ENCODE data around the gene OLFM2.

DNA sequence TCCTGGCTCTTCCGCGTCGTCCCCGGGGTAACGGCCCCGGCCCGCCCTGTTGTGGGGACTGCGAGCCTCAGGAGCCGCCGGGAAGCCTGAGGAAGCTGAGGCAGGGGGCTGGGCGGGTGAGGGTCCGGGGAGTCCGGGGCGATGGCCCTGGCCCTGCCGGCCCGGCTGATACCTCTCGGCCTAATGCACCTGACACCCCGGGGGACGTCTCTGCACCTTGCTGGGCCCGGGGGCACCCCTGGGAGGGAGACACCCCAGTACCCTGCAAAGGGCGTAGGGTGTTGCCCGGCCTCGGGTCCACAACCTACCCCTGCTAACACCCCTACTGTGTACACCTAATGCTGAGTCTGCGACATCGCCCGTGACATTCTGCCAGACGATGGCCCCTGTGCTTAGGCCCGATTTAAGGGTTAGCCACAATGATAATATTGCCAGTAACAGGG is 100.8 kb downstream of the OLFM2 start:
- TF ChIP-seq, protein P1, sequence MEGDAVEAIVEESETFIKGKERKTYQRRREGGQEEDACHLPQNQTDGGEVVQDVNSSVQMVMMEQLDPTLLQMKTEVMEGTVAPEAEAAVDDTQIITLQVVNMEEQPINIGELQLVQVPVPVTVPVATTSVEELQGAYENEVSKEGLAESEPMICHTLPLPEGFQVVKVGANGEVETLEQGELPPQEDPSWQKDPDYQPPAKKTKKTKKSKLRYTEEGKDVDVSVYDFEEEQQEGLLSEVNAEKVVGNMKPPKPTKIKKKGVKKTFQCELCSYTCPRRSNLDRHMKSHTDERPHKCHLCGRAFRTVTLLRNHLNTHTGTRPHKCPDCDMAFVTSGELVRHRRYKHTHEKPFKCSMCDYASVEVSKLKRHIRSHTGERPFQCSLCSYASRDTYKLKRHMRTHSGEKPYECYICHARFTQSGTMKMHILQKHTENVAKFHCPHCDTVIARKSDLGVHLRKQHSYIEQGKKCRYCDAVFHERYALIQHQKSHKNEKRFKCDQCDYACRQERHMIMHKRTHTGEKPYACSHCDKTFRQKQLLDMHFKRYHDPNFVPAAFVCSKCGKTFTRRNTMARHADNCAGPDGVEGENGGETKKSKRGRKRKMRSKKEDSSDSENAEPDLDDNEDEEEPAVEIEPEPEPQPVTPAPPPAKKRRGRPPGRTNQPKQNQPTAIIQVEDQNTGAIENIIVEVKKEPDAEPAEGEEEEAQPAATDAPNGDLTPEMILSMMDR (IDR thresholded peaks at IDR 0.05) = no peak
- TF ChIP-seq POLR2A (IDR thresholded peaks at IDR 0.05) = no peak

Data from breast epithelium (tissue), 3 donors.